IPS DF 19.7 (cell line): ENCODE measurements around the gene IGIP.

Experiments used
- DNase-seq: peaks from one replicate; pipeline ENCODE4 v3.0.0-alpha.2; 2013; ENCODE audit warnings: low read depth, low spot score

IGIP gene

DNA sequence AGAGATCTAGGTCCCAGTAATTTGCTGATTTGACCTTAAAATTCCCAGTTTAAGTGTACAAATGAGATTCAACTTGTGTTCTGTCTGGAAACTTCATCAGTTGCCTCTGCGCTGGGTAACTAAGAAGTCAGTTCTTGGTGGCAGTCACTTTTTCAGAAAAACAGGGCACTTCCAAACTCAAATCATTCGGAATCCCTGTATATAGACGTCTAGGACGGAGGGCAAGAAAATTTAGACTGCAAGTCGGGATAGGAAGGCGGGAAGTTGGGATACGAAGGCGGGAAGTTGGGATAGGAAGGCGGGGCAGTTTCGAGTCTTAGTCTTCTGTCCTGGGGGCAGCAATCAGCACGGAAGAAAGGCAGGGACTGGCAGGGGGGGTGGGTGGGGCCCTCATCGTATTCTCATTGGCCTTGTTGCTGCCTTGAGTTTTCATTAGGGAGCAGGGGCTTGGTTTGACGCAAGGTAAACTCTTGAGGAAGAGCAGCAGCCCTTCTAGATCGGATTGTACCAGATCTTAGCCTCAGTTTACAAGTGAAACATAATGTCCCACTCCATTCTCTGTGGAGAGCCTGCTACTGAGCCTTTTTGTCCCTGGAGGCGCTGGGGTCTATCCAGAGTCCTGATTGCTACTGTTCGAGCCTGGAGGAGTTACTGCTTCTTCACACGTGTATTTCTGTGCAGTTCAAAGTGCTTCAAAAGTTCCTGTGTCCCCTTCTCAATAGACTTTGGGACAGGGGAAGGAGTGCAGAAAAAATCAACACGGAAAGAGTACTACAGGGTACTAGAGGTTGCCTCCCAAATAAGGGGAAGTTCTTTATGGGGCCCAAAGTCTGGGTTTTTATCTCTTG, 14.5 kb upstream of the IGIP start:
- no peak for DNase-seq

- DNase-seq = no peak
Measured at GRCh38 chr5:140111859-140112551, 13.7 kb upstream of the IGIP start.

DNA sequence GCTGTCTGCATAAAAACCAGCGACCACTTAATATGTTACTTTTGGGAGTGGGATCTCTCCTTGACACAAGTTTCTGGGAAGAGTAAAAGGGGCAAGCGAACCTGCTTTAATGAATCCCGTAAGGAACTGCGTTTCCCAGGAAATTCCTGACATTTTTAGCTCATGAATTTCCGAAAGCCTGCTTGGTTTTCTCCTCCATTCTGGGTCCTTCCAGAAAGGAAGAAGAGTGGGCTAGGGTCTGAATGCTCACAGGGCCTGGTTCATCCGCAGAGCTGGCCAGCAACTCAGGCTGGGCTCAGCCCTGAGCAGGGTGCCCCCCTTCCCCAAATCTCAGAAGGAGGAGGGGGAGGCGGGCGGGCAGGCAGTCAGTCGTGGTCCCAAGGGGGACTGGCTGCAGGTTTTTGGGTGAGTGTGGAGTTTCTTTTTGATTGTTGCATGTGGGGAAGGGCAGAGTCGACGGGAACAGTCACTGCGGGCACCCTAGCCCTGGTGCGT, 13.0 kb upstream of the IGIP start:
- no peak for DNase-seq

DNA sequence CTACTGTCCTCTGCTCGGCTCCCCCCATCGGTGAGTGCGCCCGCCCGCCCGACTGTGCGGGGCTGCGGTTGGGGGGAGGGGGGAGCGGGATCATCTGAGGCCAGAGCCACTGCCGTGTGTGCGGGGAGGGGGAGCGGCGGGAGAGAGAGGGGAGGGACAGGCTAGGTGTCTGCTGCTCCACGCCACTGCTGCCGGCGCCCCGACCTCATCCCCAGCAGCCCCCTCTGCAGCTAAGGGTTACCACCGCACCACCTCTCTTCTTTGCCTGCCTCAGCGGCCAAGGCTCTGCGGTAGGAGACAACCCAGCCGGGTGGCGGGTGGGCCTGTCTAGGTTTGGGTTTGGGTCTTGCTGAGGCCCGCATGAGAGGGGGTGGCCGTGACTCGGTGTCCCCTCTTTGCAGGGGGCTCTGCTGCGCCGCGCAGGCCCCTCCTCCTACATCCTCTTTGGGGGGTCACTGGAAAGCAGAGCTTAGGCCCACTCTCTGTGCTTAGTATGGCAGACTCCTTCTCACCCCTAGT, 12.5 kb upstream of the IGIP start:
- DNase-seq = no peak

DNA sequence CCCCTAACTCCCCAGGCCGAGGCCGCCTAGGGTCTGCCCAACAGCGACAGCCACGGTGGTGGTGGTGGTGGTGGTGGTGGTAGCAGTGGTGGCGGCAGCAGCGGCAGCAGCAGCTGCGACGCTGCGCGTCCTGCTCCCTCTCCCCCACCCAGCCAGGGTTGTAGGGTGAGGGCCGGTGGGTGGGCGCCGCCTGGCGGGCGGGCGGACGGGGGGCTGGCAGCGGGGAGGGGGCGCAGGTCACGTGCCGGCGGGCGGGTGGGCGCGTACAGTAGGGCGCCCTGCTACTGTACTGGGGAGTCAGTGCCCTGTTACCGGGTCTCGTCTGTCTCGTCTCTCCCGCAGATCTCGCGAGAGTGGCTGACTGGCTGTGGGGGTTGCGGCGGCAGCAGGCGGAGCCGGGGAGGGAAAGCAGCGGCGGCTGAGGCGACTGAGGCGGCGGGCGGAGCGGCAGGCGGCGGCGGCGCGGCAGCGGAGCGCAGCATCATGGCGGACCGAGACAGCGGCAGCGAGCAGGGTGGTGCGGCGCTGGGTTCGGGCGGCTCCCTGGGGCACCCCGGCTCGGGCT, 12.0 kb upstream of the IGIP start, which contains the start of gene PURA:
PURA (plus strand) TSS at position 411 of the 565 bp plus-strand sequence; CDS start at position 484, 73 bp downstream.
- no peak for DNase-seq

DNA sequence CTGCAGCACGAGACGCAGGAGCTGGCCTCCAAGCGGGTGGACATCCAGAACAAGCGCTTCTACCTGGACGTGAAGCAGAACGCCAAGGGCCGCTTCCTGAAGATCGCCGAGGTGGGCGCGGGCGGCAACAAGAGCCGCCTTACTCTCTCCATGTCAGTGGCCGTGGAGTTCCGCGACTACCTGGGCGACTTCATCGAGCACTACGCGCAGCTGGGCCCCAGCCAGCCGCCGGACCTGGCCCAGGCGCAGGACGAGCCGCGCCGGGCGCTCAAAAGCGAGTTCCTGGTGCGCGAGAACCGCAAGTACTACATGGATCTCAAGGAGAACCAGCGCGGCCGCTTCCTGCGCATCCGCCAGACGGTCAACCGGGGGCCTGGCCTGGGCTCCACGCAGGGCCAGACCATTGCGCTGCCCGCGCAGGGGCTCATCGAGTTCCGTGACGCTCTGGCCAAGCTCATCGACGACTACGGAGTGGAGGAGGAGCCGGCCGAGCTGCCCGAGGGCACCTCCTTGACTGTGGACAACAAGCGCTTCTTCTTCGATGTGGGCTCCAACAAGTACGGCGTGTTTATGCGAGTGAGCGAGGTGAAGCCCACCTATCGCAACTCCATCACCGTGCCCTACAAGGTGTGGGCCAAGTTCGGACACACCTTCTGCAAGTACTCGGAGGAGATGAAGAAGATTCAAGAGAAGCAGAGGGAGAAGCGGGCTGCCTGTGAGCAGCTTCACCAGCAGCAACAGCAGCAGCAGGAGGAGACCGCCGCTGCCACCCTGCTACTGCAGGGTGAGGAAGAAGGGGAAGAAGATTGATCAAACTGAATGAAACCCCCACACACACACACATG, 11.2 kb upstream of the IGIP start:
- no peak for DNase-seq

- no peak for DNase-seq
Measured at GRCh38 chr5:140115186-140115500, 10.6 kb upstream of the IGIP start.

- DNase-seq = no peak
Measured at GRCh38 chr5:140116716-140117115, 9.0 kb upstream of the IGIP start.

GRCh38 chr5:140117523-140117922, 8.2 kb upstream of the IGIP start:
- no peak for DNase-seq

GRCh38 chr5:140118302-140118936, 7.3 kb upstream of the IGIP start:
- no peak for DNase-seq

DNA sequence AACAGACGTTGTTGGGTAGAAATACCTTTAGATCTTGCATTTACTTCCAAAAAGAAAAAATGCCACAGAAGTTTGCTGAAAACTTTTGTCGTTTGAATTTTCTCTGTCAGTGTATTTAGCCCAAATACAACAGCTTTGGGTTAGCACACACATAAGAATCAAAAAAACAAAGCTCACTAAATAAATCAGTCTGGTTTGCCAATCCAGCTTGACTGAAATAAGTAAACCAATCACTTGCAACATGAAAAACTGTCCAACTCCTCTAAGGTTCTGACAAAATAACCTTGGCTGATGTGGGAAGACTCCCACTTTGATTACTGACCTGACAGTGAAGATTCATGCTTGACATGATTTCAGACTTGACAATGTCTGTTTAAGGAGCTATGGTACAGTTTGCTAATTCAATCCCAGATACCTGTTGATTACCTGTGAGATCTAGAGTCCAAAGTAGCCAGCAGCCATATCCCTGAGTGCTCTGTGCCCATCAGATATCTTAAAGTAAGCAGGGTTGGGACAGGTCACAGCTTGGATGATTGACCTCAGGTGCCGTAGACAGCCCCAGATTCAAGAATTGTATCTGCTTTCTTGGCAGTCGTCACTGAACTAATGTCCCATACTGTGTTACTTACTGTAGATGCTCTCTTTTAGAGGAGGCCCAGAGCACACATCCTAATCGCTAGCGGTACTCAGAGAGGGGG, 727 bp downstream of the IGIP start:
- DNase-seq = no peak

GRCh38 chr5:140128376-140128775, 2.6 kb downstream of the IGIP start:
- DNase-seq = no peak

GRCh38 chr5:140130949-140131733, 5.4 kb downstream of the IGIP start:
- no peak for DNase-seq

DNA sequence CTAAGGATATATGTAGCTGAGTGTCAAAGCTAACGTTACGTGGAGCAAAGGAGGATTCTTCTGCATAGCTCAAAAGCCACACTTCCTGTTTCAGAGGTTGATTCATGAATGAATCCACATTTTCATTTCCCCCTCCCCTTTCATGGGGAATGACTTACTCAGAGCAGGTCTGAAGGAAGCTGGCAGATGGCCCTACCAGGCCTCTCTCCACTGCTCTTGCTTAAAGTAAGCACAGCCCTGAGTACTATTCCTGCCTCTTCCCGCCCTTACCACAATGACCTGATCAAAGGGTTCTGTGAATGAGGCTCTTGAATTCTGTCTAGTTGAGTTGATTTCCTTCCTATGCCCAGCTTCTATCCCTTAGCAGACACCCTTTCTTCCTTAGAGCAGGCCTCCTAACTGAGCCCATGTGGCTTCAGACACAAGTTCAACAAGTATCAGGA, 6.3 kb downstream of the IGIP start:
- DNase-seq = no peak

GRCh38 chr5:140133514-140134167, 7.9 kb downstream of the IGIP start:
- no peak for DNase-seq

GRCh38 chr5:140134277-140134935, 8.7 kb downstream of the IGIP start:
- no peak for DNase-seq

DNA sequence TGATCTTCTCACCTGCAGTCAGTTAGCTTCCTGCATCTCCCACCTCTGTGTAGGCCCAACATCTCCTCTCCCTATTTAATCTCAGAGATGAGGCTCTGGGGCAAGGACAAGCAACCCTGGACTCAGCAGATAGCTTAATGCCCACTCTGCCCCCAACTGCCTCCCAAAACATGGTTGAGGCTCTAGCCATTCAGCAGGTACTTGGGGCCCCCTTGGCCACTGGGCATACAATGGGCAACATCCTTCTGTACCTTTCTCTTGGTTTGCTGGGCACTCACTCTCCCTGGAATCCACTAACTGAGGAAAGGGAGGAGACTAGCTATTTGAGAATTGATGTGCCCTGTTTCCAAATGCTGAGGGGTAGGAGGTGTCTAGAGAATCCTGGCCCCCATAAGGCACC, 9.4 kb downstream of the IGIP start:
- no peak for DNase-seq

GRCh38 chr5:140136624-140137023, 10.9 kb downstream of the IGIP start:
- no peak for DNase-seq
